WTC11 (cell line): ENCODE data around the gene COL21A1.

ENCODE experiments used
- ATF6 ChIP-seq: sonication (generic); formaldehyde crosslinking; IDR thresholded peaks from 2 replicates; pipeline ENCODE4 v1.8.1; 2023; ENCODE audit warnings: mild to moderate bottlenecking, missing genetic modification reagents
- CTCF ChIP-seq: fragments of 200-600 bp; IDR thresholded peaks from 2 replicates; pipeline ENCODE4 v1.8.0; 2022; ENCODE audit warnings: antibody characterized with exemption
- ELF4 ChIP-seq: sonication (generic); formaldehyde crosslinking; IDR thresholded peaks from 2 replicates; pipeline ENCODE4 v1.8.1; 2022; ENCODE audit warnings: low read depth, mild to moderate bottlenecking, moderate library complexity, missing genetic modification reagents
- FOXJ3 ChIP-seq: sonication (generic); formaldehyde crosslinking; IDR thresholded peaks from 2 replicates; pipeline ENCODE4 v1.9.0; 2021; ENCODE audit warnings: missing genetic modification reagents, mild to moderate bottlenecking, borderline replicate concordance
- HMGXB4 ChIP-seq: sonication (generic); formaldehyde crosslinking; IDR thresholded peaks from 2 replicates; pipeline ENCODE4 v1.8.1; 2023; ENCODE audit warnings: mild to moderate bottlenecking, moderate library complexity, missing genetic modification reagents
- JUN ChIP-seq: sonication (generic); formaldehyde crosslinking; IDR thresholded peaks from 2 replicates; pipeline ENCODE4 v1.8.0; 2023; ENCODE audit warnings: mild to moderate bottlenecking, missing genetic modification reagents
- MYBL2 ChIP-seq: sonication (generic); formaldehyde crosslinking; IDR thresholded peaks from 2 replicates; pipeline ENCODE4 v1.8.1; 2023; ENCODE audit warnings: mild to moderate bottlenecking, moderate library complexity, missing genetic modification reagents
- SOX15 ChIP-seq: fragments of 250-450 bp; sonication (Bioruptor Pico); IDR thresholded peaks from 2 replicates; pipeline ENCODE4 v1.9.0; 2021; ENCODE audit warnings: mild to moderate bottlenecking
- ZBTB43 ChIP-seq: sonication (generic); formaldehyde crosslinking; IDR thresholded peaks from 2 replicates; pipeline ENCODE4 v1.8.1; 2023; ENCODE audit warnings: mild to moderate bottlenecking, missing genetic modification reagents

GRCh38 chr6:56027865-56028264, 219.5 kb downstream of the COL21A1 start:
- no peak for TF ChIP-seq CTCF
- TF ChIP-seq MYBL2 (CRISPR knock-in tag) = no peak
- TF ChIP-seq HMGXB4 (CRISPR knock-in tag) = no peak
- no peak for TF ChIP-seq ELF4
- no peak for TF ChIP-seq FOXJ3
- no peak for TF ChIP-seq SOX15 (CRISPR knock-in tag)
- TF ChIP-seq JUN (CRISPR knock-in tag) = no peak
- TF ChIP-seq ATF6 = no peak
- TF ChIP-seq ZBTB43 = no peak
